Measurements from ENCODE around the gene SOX6.

The SOX6 gene

GRCh38 chr11:15967966-15968365 is 388.4 kb downstream of the SOX6 start:
- TF ChIP-seq CTCF (IDR thresholded peaks at IDR 0.05; ENCODE audit: insufficient read depth, low read depth, low read length, missing control alignments), result no peak
- peak; percentile 75 for DNase-seq (ENCODE audit: low read depth)
- no peak overlapping the region for H3K4me3 ChIP-seq (ENCODE audit: low read length)

GRCh38 chr11:15967166-15967565 is 389.2 kb downstream of the SOX6 start:
- TF ChIP-seq CTCF (IDR thresholded peaks at IDR 0.05; ENCODE audit: insufficient read depth, low read depth, low read length, missing control alignments), result no peak
- H3K4me3 ChIP-seq (ENCODE audit: low read length), result no peak overlapping the region
- DNase-seq (ENCODE audit: low read depth), result peak; percentile 87

DNA sequence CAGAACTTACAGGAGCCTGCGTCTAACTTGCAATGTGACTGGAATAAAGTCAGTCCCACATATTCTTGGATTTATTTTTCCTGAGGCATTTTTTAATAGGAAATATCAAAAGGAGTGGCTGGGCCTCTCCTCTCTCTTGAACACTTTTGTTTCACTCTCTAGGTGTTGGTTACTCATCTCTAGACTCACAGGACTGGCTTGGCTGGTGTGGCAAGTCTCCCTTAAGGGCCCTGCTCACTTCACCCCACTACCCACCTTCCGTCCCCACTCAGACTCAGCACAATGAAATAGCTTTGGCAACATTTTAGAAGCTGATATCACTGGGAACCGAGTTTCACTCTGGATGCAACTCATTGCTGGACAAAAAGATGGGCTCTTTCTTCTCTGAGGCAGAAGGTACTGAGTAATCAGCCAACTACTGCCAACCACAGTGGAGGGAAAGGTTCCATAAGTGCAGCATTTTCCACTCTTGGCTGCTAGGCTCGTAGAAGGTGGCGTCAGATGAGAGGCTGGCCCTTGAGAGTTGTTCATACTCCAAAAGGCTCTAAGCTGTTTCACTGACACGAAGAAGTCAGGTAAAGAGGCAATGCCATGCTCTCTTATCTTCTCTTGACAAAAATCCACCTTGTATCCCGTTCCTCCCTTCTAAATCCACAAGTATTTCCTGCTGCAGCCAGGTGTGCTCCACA is 390.6 kb downstream of the SOX6 start:
- no peak for TF ChIP-seq CTCF (IDR thresholded peaks at IDR 0.05; ENCODE audit: insufficient read depth, low read depth, low read length, missing control alignments)
- no peak overlapping the region for H3K4me3 ChIP-seq (ENCODE audit: low read length)
- peak; percentile 96 for DNase-seq (ENCODE audit: low read depth)

DNA sequence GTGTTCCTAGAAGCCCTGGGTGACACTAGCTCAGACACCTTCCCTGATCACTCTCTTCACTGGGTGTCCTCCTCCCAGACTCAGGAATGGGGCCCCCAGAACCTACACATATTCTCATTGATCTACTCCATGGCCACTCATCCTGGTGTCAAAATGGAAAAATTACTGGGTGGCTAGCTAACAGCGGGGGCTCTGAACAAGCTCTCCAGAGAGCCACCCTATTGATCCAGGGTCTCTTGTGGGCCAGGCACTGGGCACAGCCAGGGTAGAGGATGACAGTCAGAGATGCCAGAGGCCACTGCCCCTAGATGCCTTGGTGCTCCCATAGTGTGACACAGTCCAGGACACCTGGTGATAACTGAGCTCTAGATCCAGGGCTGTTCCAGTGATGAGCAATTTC is 393.1 kb downstream of the SOX6 start:
- DNase-seq (ENCODE audit: low read depth), result no peak
- H3K4me3 ChIP-seq (ENCODE audit: low read length), result no peak overlapping the region
- no peak for TF ChIP-seq CTCF (IDR thresholded peaks at IDR 0.05; ENCODE audit: insufficient read depth, low read depth, low read length, missing control alignments)

- no peak for TF ChIP-seq CTCF (IDR thresholded peaks at IDR 0.05; ENCODE audit: insufficient read depth, low read depth, low read length, missing control alignments)
- no peak for DNase-seq (ENCODE audit: low read depth)
- H3K4me3 ChIP-seq (ENCODE audit: low read length), result no peak overlapping the region
These were observed 397.4 kb downstream of the SOX6 start for GRCh38 chr11:15958910-15959309.

- no peak for DNase-seq (ENCODE audit: low read depth)
- TF ChIP-seq CTCF (IDR thresholded peaks at IDR 0.05; ENCODE audit: insufficient read depth, low read depth, low read length, missing control alignments), result no peak
- no peak overlapping the region for H3K4me3 ChIP-seq (ENCODE audit: low read length)
These were observed 399.1 kb downstream of the SOX6 start for GRCh38 chr11:15957234-15957633.

DNA sequence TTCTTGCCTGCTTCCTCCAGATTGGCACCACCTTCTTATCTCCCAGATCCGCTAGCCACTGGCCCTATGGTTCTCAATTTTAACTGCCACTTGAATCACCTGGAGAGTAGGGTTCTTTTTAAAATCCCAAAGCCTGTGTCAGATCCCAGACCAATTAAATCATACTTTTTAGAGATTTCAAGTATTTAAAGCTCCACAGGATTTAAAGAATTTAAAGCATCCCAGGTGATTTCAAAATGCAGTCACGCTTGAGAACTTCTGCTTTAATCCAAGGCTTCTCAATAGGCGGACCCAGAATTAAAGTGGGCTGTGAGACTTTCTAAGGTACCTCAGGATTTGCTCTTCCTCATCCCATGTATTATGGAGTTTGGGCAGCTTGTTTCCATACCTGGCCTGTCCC is 400.0 kb downstream of the SOX6 start:
- no peak for TF ChIP-seq CTCF (IDR thresholded peaks at IDR 0.05; ENCODE audit: insufficient read depth, low read depth, low read length, missing control alignments)
- no peak for DNase-seq (ENCODE audit: low read depth)

More for the DNA sequence above, 400.0 kb downstream of the SOX6 start:
- no peak overlapping the region for H3K4me3 ChIP-seq (ENCODE audit: low read length)
